Endodermal cell (in vitro differentiated cells): ENCODE results near the gene LYPD4. TPM values are rescaled to one million over a fixed set of nuclear protein-coding genes. Genes with fewer than 3 reads are reported as not detected.
"Not testable (repeated sequence)": the region's sequence is repeated elsewhere in the genome, so short reads cannot be mapped to it uniquely, and the experiment has no call there.

Source experiments
- DNase-seq: peaks from one replicate; pipeline ENCODE4 v3.0.0-alpha.2; 2017
- H3K27ac ChIP-seq: 2 replicates; pipeline ENCODE4 v1.5.1; 2013; ENCODE audit warnings: mild to moderate bottlenecking, low read depth, low read length, moderate library complexity
- H3K27me3 ChIP-seq: 2 replicates; pipeline ENCODE4 v1.6.1; 2013; ENCODE audit warnings: mild to moderate bottlenecking, low read length, moderate library complexity; ENCODE audit not compliant: insufficient read depth, control insufficient read depth, poor library complexity, severe bottlenecking
- H3K36me3 ChIP-seq: 2 replicates; pipeline ENCODE4 v1.7.0; 2013; ENCODE audit warnings: mild to moderate bottlenecking, low read length, moderate library complexity; ENCODE audit not compliant: control insufficient read depth, insufficient read depth
- H3K4me1 ChIP-seq: one replicate; pipeline ENCODE4 v1.7.0; 2013; ENCODE audit warnings: low read length; ENCODE audit not compliant: control insufficient read depth, insufficient read depth
- H3K4me3 ChIP-seq: 2 replicates; pipeline ENCODE4 v1.5.1; 2013; ENCODE audit warnings: mild to moderate bottlenecking, low read length, moderate library complexity
- H3K9ac ChIP-seq: 2 replicates; pipeline ENCODE4 v1.6.1; 2013; ENCODE audit warnings: mild to moderate bottlenecking, low read length, moderate library complexity; ENCODE audit not compliant: poor library complexity, severe bottlenecking; ENCODE audit errors: extremely low read depth
- H3K9me3 ChIP-seq: 2 replicates; pipeline ENCODE4 v1.6.1; 2013; ENCODE audit warnings: mild to moderate bottlenecking, low read length, moderate library complexity; ENCODE audit not compliant: control insufficient read depth
- H3K27ac Mint-ChIP-seq: 2 replicates; pipeline ENCODE4 v1.8.0; 2020; ENCODE audit warnings: mixed read lengths
- H3K27me3 Mint-ChIP-seq: 2 replicates; pipeline ENCODE4 v1.8.0; 2021; ENCODE audit warnings: mild to moderate bottlenecking, mixed read lengths; ENCODE audit not compliant: insufficient read depth
- H3K36me3 Mint-ChIP-seq: 2 replicates; pipeline ENCODE4 v1.8.0; 2020; ENCODE audit warnings: low read depth, mixed read lengths
- H3K4me1 Mint-ChIP-seq: 2 replicates; pipeline ENCODE4 v1.8.0; 2020; ENCODE audit warnings: mixed read lengths
- H3K4me3 Mint-ChIP-seq: 2 replicates; pipeline ENCODE4 v1.8.0; 2020; ENCODE audit warnings: mild to moderate bottlenecking, moderate library complexity, mixed read lengths
- H3K9me3 Mint-ChIP-seq: 2 replicates; pipeline ENCODE4 v1.8.0; 2020; ENCODE audit warnings: mild to moderate bottlenecking, mixed read lengths
- CTCF ChIP-seq: fragments of 200-600 bp; sonication (generic); conservative IDR thresholded peaks from 2 replicates; pipeline ENCODE4 v1.5.0; 2021; ENCODE audit warnings: antibody characterized with exemption, mild to moderate bottlenecking
- WGBS, 2 experiments: methylation state at CpG; one replicate each; pipeline versions ENCODE4 v1.1.5 to v1.1.7; 2013; ENCODE audit warnings: missing lambda C conversion rate in 2 of 2, mixed read lengths in 1 of 2; ENCODE audit not compliant: insufficient coverage in 1 of 2, insufficient read length in 1 of 2; 5-methylcytosine and 5-hydroxymethylcytosine counted together
- microRNA-seq: library from miRNA; unstranded; fragments of <30 nt; microRNA quantifications from one replicate; pipeline ENCODE4 v1.2.0, GENCODE V29; 2020; ENCODE audit warnings: borderline microRNAs expressed
- total RNA-seq, 2 donors: library from RNA; stranded (reverse); fragmentation: NEBNext Ultra II Directional in 1 of 2; extraction: Animal tissue kit (Norgen Biotek cat#: 25700) in 1 of 2; gene quantifications; 2 replicates in 1 of 2; 3 replicates in 1 of 2; pipeline ENCODE4 v1.2.1, GENCODE V29; 2021

LYPD4 gene
- total RNA-seq, 2 donors from 2014 or later: not detected

DNA sequence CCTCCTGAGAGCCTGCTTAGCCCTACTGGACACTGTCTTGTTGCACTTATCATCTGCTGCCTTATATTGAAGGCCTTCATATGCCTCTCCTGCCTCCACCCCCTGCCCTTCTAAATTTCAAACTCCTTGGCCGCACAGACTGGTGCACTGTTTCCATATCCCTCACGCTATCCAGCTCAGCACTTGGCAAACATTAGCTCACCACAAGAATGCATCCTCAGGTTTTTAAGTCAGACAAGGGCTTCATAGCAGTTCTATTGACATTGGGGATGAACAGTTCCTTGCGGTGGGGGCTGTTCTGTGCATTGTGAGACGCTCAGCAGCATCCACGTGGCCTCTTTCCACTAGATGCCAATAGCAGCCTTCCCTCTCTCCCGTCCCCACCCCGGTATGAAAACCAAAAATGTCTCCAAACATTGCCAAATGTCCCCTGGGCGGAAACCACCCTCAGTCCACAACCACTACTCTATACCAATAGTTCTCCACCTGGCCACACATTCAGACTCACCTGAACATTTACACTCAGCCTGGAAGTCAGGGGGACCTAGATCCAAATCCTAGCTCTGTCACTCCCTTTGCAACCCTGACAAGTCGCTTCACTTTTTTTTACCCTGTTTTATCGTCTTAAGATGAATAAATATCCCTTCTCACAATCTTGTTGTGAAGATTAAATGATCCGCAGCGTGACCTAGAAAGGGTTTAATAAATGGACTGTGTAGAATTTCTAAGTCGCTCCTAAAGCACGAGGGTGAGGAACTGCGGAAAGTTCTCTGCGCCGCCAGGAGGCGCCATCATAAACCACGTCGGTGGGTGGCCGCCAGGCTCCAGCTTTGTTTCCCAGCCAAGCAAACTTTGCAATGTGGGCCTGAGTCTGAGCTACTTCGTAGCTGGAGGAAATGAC lies 51.7 kb downstream of the LYPD4 start:
- Histone ChIP-seq H3K27ac (no peak overlapping the region), H3K4me1 (no peaks in the 10 kb centered on the region), H3K9ac (no peak overlapping the region), H3K9me3 (no peaks in the 10 kb centered on the region), H3K4me3 (no peak overlapping the region), H3K36me3 (no peaks in the 10 kb centered on the region), H3K27me3 (peaks cover 11% of the 10 kb centered on the region)
- Mint-ChIP-seq H3K27me3 (peaks cover 42% of the 10 kb centered on the region), H3K36me3 (no peaks in the 10 kb centered on the region), H3K4me1 (no peaks in the 10 kb centered on the region), H3K9me3 (no peaks in the 10 kb centered on the region), H3K4me3 (no peak overlapping the region), H3K27ac (no peak overlapping the region)
- 29 to 37% methylated on average over 17 to 22 of the region's 22 CpGs for WGBS, 2 experiments
- peak; percentile 93 for TF ChIP-seq CTCF
- DNase-seq: peak; percentile 85

DNA sequence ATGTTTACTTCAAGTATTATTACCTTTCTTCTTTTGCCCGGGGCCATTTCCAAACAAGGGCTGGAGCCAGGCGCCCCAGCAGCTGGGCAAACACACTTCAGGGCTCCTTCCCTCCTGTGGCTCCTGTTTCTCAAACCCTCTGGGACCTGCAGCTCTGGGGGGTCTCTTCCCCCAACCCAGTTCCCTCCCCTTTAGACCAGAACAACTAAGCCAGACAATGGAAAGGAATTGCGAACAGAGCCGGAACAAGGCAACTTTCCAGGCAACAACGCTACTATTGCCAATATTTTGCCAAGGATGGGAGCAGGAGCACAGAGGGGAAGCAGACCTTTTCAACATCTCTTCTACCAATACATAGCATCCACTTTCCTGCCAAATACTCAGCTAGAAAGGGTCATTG lies 55.4 kb downstream of the LYPD4 start:
- H3K36me3 ChIP-seq, H3K27ac ChIP-seq, H3K27ac Mint-ChIP-seq, H3K4me1 Mint-ChIP-seq, H3K9me3 ChIP-seq, H3K4me3 Mint-ChIP-seq, H3K9ac ChIP-seq, H3K36me3 Mint-ChIP-seq, H3K4me3 ChIP-seq, H3K9me3 Mint-ChIP-seq, H3K4me1 ChIP-seq, DNase-seq: not testable (repeated sequence)
- peaks cover 48% of the 10 kb centered on the region for H3K27me3 ChIP-seq
- peaks cover 65% of the 10 kb centered on the region for H3K27me3 Mint-ChIP-seq
- WGBS, 2 experiments: 63% methylated on average over 4 of the region's 5 CpGs; no CpG with 5 or more reads in 1 of the 2 experiments

DNA sequence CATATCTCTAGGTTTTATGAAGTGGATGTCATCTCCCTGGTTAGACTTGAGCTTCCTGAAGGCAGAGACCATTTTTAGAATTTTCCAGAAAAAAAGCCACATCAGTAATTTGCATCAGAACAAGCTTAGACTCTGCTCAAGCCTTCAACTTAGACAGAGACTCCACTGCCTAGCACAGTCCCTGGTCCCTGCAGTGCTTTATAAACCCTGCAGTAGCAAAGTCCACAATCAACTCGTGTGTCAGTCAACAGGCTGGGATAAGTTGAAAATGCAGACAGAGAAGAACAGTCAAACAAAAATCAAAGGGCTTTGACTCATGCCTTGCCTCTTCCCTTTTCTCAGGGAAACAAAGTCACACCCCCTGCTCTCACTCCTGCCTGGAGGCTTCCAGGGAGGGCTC lies 56.0 kb downstream of the LYPD4 start:
- not testable (repeated sequence) for H3K36me3 Mint-ChIP-seq, H3K9me3 Mint-ChIP-seq, H3K4me1 Mint-ChIP-seq, DNase-seq, H3K4me3 Mint-ChIP-seq, H3K27ac ChIP-seq, H3K27ac Mint-ChIP-seq, H3K9ac ChIP-seq, H3K9me3 ChIP-seq, H3K36me3 ChIP-seq, H3K4me3 ChIP-seq, H3K4me1 ChIP-seq
- H3K27me3 ChIP-seq: peaks cover 49% of the 10 kb centered on the region
- H3K27me3 Mint-ChIP-seq: peaks cover 65% of the 10 kb centered on the region
- no CpG with 5 or more reads among the region's 1 CpG for WGBS, 2 experiments

Small RNA genes within 50 kb of the gene (microRNA-seq; reads per million reads assigned to microRNA genes)
- gene MIR6797: not detected

Other genes starting within 250 kb of the LYPD4 start
- gene CEACAM4, start 217.6 kb downstream of the LYPD4 start, total RNA-seq: not detected
- gene CEACAM7, start 156.4 kb downstream of the LYPD4 start, total RNA-seq: not detected
- gene CEACAM5, start 136.1 kb downstream of the LYPD4 start, total RNA-seq: not detected
- not detected for gene CEACAM6, start 89.2 kb downstream of the LYPD4 start, total RNA-seq
- gene CEACAM3, start 48.1 kb downstream of the LYPD4 start, total RNA-seq: not detected
- not detected for gene DMRTC2, start 359 bp upstream of the LYPD4 start, total RNA-seq
- gene RPS19, start 15.6 kb upstream of the LYPD4 start, total RNA-seq: 1,000 to 10,000 TPM; 2,321 to 2,418 TPM
- not detected for gene CD79A, start 32.6 kb upstream of the LYPD4 start, total RNA-seq
- gene ARHGEF1, start 38.5 kb upstream of the LYPD4 start, total RNA-seq: 100 to 1,000 TPM in 1 of 2 donors, 10 to 100 TPM in 1; 89.9 to 116 TPM
- gene ERFL, start 83.8 kb upstream of the LYPD4 start, total RNA-seq: under 1 TPM; 0.13 to 0.53 TPM
- 100 to 1,000 TPM; 114 to 122 TPM for gene RABAC1, start 114.6 kb upstream of the LYPD4 start, total RNA-seq
- 1 to 10 TPM in 1 of 2 donors, under 1 TPM in 1; 0.69 to 1.0 TPM for gene ATP1A3, start 149.5 kb upstream of the LYPD4 start, total RNA-seq
- 10 to 100 TPM; 21.6 to 38.7 TPM for gene GRIK5, start 225.5 kb upstream of the LYPD4 start, total RNA-seq
- gene ZNF574, start 231.5 kb upstream of the LYPD4 start, total RNA-seq: 10 to 100 TPM; 20.9 to 22.1 TPM